Immature natural killer cell (primary cell): ENCODE data around the gene RASA4. TPM values are rescaled to one million over a fixed set of nuclear protein-coding genes. Genes with fewer than 3 reads are reported as not detected.
A peak's percentile ranks its signal among the peaks of the same experiment; 100 is the strongest.
"Not testable (repeated sequence)": the region's sequence is repeated elsewhere in the genome, so short reads cannot be mapped to it uniquely, and the experiment has no call there.

Experiments used
- DNase-seq, 3 donors: peaks; one replicate each; pipeline ENCODE4 v3.0.0; 2022; ENCODE audit warnings: mixed read lengths in 1 of 3
- H3K27ac Mint-ChIP-seq, 6 donors: one replicate each; pipeline ENCODE4 v1.8.0; 2020; ENCODE audit warnings: mixed read lengths in 6 of 6, mild to moderate bottlenecking in 5 of 6, inconsistent platforms in 4 of 6, moderate library complexity in 3 of 6
- H3K27me3 Mint-ChIP-seq, 3 donors: one replicate each; pipeline ENCODE4 v1.8.0; 2020 to 2021; ENCODE audit warnings: low read depth in 3 of 3, mild to moderate bottlenecking in 3 of 3, mixed read lengths in 3 of 3, moderate library complexity in 3 of 3, inconsistent platforms in 1 of 3
- H3K36me3 Mint-ChIP-seq, 3 donors: one replicate each; pipeline ENCODE4 v1.8.0; 2020; ENCODE audit warnings: mixed read lengths in 3 of 3, inconsistent platforms in 2 of 3, mild to moderate bottlenecking in 2 of 3
- H3K4me1 Mint-ChIP-seq, 2 donors: one replicate each; pipeline ENCODE4 v1.8.0; 2020; ENCODE audit warnings: inconsistent platforms in 2 of 2, mild to moderate bottlenecking in 2 of 2, mixed read lengths in 2 of 2, moderate library complexity in 1 of 2
- H3K4me3 Mint-ChIP-seq, 5 donors: one replicate each; pipeline ENCODE4 v1.8.0; 2020; ENCODE audit warnings: mild to moderate bottlenecking in 5 of 5, mixed read lengths in 5 of 5, inconsistent platforms in 3 of 5, moderate library complexity in 3 of 5
- H3K9me3 Mint-ChIP-seq, 6 donors: one replicate each; pipeline ENCODE4 v1.8.0; 2020; ENCODE audit warnings: mild to moderate bottlenecking in 6 of 6, mixed read lengths in 6 of 6, inconsistent platforms in 4 of 6, moderate library complexity in 3 of 6
- polyA plus RNA-seq, 3 donors: library from polyadenylated mRNA; unstranded; fragments of 300-500 nt; fragmentation: Illumina TruSeq; gene quantifications; one replicate each; pipeline ENCODE4 v1.2.3, GENCODE V29; 2021

The RASA4 gene
- polyA plus RNA-seq = 1 to 10 TPM; 3.2 to 6.1 (median 5.0) TPM

DNA sequence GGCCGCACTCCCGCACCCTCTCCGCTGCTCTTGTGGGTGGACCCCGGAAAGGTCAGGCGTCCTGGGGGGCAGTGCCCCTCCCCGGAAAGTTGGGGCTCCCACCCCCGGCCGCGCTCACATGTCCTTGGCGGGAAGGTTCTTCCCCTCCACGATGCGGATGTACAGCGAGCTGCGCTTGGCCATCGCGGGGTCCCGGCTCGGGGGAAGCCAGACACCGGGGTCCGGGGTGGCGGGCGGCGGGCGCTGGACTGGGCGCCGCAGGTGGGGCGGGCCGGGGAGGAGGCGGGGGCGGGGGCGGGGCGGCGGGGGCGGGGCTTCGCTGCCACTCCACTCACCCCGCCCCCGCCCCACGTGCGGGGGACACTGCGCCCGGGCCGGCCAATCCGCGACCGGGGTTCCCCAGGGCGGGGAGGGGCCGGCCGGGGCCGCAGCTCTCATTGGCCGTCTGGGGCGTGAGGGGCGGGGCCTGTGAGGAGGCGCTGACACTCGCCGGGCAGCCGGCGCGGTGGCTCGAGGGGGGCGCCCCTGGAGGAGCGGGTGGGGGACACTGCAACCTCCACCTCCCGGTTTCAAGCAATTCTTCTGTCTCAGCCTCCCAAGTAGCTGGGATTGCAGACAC, at the start of gene RASA4:
RASA4 (minus strand) TSS at position 250 of the 619 bp plus-strand sequence; CDS start at position 183, 67 bp downstream.
- DNase-seq = peak; percentile 39 to 46 (median 40)
- not testable (repeated sequence) for H3K27ac Mint-ChIP-seq, H3K9me3 Mint-ChIP-seq, H3K27me3 Mint-ChIP-seq, H3K36me3 Mint-ChIP-seq, H3K4me1 Mint-ChIP-seq
- H3K4me3 Mint-ChIP-seq = peak within 1 kb of the TSS; percentile 35 to 68 (median 54)

DNA sequence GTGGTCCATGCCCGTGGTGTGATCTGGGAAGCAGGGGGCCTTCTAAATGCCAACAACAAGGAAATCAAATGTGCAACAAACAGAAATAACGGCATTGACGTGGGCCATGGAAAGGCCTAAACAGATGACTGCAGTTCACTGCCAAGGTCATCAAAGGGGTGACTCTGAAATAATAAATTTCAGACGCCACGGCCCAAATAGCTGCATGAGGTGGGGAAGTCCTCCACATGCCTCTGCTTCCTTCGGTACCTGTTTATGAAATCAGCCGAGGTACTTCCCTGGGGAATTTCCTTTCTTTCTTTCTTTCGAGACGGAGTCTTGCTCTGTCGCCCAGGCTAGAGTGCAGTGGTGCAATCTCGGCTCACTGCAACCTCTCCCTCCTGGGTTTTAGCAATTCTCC, 48.2 kb upstream of the RASA4 start:
- H3K27ac Mint-ChIP-seq, H3K36me3 Mint-ChIP-seq, H3K4me3 Mint-ChIP-seq, DNase-seq, H3K4me1 Mint-ChIP-seq, H3K9me3 Mint-ChIP-seq, H3K27me3 Mint-ChIP-seq: not testable (repeated sequence)

DNA sequence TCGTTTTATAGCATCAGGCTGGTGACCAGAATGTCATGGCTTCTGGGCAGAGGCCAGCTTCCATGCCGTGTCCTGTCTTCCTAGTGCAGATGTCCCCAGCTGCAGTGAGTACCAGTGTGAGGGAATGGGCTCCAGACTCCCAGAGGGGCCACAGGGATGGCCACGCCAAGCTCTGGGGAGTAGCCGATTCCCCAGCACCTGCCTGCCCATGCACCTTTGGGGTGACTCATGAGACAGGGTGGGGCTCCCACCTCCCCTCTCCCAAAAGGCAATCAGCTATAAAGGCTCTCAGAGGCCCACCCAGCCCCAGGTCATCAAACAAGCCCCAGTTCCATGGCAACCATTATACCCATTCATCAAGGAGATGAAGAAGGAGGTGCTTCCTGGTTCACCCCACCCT, 33.4 kb upstream of the RASA4 start, which contains the start of gene SPDYE2B:
SPDYE2B (plus strand) TSS at position 396 of the 400 bp plus-strand sequence. CDS start 2,030 bp downstream, outside the sequence.
- not testable (repeated sequence) for H3K27me3 Mint-ChIP-seq, DNase-seq, H3K9me3 Mint-ChIP-seq, H3K4me1 Mint-ChIP-seq, H3K36me3 Mint-ChIP-seq, H3K27ac Mint-ChIP-seq, H3K4me3 Mint-ChIP-seq

DNA sequence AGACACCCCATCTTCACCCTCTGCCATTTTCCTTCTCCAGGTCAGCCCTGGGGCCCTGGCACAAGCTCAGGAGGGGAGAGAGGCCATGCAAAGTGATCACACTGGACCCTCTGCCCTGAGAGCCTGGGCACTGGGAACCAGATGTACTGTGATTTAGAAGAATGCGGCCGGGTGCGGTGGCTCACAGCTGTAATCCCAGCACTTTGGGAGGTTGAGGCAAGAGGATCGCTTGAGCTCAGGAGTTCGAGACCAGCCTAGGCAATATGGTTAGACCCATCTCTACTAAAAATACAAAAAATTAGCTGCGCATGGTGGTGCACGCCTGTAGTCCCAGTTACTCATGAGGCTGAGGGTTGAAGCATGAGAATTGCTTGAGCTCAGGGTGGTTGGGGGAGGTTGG, 31.3 kb upstream of the RASA4 start:
- not testable (repeated sequence) for H3K4me3 Mint-ChIP-seq, H3K4me1 Mint-ChIP-seq, H3K27me3 Mint-ChIP-seq, DNase-seq, H3K36me3 Mint-ChIP-seq, H3K9me3 Mint-ChIP-seq, H3K27ac Mint-ChIP-seq

DNA sequence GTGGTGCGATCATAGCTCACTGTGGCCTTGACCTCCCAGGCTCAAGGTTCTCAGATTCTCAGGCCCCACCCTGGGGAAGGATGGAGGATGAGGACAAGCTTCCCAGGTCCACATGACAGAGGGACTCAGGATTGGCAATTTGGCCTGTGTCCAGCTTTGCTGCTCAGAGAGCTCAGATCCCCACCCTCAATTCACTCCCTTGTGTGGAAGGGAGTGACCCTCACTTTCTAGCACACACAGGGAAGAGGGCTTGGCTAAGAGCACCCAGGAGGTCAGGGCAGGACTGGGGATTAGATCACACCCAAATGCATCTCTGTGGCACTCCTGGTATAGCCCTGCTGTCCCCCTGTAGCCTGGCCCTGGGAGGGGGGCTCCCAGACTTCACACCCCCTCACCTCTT, 26.8 kb upstream of the RASA4 start:
- H3K9me3 Mint-ChIP-seq, DNase-seq, H3K4me1 Mint-ChIP-seq, H3K27ac Mint-ChIP-seq, H3K4me3 Mint-ChIP-seq, H3K36me3 Mint-ChIP-seq, H3K27me3 Mint-ChIP-seq: not testable (repeated sequence)

DNA sequence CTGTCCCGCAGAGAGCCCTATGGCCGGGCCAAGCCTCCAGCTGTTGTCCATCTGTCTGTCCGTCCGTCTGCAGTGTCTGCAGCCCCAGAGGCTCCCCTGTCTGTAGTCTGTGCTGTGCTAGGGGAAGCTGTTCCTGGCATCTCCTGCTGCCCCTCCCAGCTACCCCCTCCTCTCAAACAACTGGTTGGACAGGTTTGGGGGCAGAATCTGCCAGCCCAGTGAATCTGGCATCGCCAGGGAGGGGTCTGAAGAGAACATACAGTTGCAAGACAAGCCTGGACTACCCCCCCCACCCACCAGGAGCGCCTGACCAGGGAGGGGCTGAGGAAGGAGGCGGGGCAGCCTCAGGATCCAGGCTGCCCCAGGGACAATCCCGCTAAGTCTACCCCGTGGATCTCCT, 26.1 kb upstream of the RASA4 start, which contains the start of gene UPK3BL1:
UPK3BL1 (minus strand) TSS at position 101 of the 400 bp plus-strand sequence; CDS start at position 51, 50 bp downstream.
- not testable (repeated sequence) for H3K4me3 Mint-ChIP-seq, H3K4me1 Mint-ChIP-seq

DNA sequence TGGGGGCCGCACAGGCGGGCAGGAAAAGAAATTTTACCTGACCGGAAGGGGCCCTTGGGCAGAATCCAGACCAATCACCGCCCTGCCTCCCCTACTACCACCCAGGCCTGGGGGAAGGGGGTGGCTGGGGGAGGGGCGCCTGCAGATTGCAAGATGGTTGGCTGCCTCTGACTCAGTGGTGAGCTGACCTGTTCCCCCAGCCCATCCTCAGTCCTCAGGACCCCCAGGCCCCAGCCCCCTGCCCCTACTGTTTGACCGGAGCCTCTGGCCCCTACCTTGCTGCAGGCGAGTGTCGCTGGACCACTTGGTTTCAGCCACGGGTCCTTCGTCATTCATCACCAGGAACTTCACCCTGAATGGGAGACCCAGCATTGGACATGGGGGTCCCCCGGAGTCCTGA, 22.3 kb upstream of the RASA4 start:
- H3K36me3 Mint-ChIP-seq, H3K27me3 Mint-ChIP-seq, DNase-seq, H3K4me1 Mint-ChIP-seq, H3K4me3 Mint-ChIP-seq, H3K27ac Mint-ChIP-seq, H3K9me3 Mint-ChIP-seq: not testable (repeated sequence)

More for the DNA sequence above, 26.1 kb upstream of the RASA4 start, which contains the start of gene UPK3BL1:
- H3K36me3 Mint-ChIP-seq, H3K27ac Mint-ChIP-seq, H3K9me3 Mint-ChIP-seq, H3K27me3 Mint-ChIP-seq, DNase-seq: not testable (repeated sequence)

DNA sequence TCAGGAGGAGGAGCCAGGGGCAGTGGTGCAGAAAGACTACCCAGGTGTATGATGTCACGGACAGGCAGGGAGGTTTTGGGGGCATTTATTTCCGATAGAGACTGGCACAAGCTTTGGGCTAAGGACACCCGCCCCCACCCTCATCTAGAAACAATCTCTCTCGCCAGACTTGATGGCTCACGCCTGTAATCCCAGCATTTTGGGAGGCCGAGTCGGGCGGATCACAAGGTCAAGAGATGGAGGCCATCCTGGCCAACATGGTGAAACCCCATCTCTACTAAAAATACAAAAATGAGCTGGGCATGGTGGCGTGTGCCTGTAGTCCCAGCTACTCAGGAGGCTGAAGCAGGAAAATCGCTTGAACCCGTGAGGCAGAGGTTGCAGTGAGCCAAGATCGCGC, 20.4 kb upstream of the RASA4 start:
- not testable (repeated sequence) for H3K36me3 Mint-ChIP-seq, H3K27ac Mint-ChIP-seq, H3K27me3 Mint-ChIP-seq, H3K4me3 Mint-ChIP-seq, DNase-seq, H3K9me3 Mint-ChIP-seq, H3K4me1 Mint-ChIP-seq

DNA sequence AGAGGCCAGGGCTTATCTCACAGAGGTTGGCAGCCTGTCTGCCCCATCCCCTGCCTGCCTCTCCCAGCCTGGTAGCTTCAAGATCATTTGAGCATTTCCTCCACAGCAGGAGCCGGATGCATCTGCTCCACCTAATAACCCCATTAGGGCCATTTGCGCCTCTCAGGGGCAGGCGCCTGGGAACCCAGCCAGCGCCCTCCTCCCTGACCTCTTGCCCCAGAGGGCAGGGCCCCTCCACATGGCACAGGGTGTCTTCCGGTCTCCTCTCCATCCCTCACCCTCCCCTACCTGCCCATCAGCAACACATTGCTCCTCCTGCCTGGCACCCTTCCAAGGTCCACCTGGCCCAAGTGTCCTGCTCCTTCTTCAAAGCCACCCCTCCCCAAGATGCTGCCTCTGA, 18.8 kb upstream of the RASA4 start:
- not testable (repeated sequence) for H3K36me3 Mint-ChIP-seq, H3K27me3 Mint-ChIP-seq, H3K27ac Mint-ChIP-seq, H3K4me3 Mint-ChIP-seq, DNase-seq, H3K4me1 Mint-ChIP-seq, H3K9me3 Mint-ChIP-seq

DNA sequence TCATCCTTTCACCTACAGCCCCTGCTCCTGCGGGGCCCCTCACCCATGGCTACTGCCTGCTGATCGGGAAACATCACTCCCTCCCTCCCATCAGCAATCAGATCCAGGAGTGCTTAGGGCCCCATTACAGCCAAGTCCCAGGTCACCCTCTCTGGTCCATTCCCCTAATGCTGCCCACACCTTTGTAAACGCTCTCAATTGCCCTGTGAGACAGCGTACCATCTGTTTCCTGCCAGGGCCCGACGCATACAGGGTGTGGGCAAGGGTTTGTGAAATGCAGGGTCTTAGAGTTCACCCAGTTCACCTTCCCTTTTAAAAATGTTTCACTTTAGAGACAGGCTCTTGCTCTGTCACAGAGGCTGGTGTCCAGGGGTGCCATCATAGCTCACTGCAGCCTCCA, 17.7 kb upstream of the RASA4 start:
- not testable (repeated sequence) for H3K36me3 Mint-ChIP-seq, H3K9me3 Mint-ChIP-seq, H3K4me1 Mint-ChIP-seq, DNase-seq, H3K27me3 Mint-ChIP-seq, H3K27ac Mint-ChIP-seq, H3K4me3 Mint-ChIP-seq

DNA sequence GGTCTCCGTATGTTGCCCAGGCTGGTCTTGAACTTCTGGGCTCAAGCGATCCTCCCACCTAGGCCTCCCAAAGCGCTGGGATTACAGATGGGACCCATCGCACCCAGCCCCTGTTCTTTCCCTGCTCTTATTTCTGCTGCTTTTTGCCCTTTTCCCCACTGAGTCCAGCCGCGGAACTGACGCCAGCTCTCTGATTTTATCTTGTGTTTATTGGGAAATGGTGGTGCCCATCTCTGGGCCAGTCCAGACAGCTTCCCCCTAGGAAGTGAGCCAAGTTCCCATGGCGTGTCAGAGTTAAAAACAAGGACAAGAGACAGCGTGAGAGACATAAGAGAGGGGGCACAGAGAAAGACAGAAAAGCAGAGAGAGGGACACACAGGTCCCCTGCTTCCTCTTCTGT, 14.1 kb upstream of the RASA4 start:
- not testable (repeated sequence) for H3K4me1 Mint-ChIP-seq, H3K27ac Mint-ChIP-seq, DNase-seq, H3K27me3 Mint-ChIP-seq, H3K9me3 Mint-ChIP-seq, H3K36me3 Mint-ChIP-seq, H3K4me3 Mint-ChIP-seq

DNA sequence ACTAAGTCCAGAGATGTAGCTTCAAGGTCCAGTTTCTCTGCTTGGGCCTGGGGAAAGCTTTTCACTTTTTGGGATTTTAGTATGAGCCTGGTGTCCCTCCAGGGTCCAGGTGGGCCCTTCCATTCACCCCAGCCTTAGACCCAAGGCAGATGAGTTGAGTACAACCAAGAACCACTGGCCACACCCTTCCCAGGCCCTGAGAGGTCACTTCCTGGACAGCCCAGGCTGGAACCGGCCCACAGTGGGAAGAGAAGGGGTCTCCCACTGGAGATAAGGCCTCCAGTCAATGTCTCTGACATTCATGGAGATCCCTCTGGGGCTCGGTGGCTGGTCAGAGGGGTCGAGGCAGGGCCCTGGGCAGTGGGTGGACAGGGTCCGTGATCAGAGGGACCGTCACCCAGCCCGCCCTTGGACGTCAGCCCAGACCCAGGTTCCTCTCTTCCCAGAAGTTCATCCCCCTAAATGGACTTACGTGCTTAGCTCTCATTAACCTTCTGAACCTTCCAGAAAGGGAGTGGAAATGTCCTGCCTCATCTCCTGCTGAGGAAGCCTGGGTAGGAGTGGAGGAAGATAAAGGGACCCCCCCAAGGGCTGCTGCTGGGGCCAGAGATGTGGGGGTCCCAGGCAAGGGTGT, 10.8 kb upstream of the RASA4 start:
- H3K4me3 Mint-ChIP-seq, DNase-seq, H3K27ac Mint-ChIP-seq, H3K9me3 Mint-ChIP-seq, H3K4me1 Mint-ChIP-seq, H3K27me3 Mint-ChIP-seq, H3K36me3 Mint-ChIP-seq: not testable (repeated sequence)

DNA sequence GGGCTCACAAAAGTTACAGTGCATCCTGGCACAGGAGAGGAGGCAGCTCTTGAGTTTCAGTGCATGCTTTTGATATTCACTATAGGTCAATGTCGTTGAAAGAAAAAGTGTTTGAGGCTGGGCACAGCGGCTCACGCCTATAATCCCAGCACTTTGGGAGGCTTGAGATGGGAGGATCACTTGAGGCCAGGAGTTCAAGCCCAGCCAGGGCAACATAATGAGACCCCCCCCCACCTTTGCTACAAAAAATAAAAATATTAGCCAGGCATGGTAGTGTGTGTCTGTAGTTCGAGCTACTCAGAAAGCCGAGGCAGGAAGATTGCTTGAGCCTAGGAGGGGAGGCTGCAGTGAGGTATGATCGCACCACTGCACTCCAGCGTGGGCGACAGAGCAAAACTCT, 1.6 kb upstream of the RASA4 start:
- not testable (repeated sequence) for H3K27ac Mint-ChIP-seq, H3K4me3 Mint-ChIP-seq, DNase-seq, H3K4me1 Mint-ChIP-seq, H3K36me3 Mint-ChIP-seq, H3K9me3 Mint-ChIP-seq, H3K27me3 Mint-ChIP-seq

DNA sequence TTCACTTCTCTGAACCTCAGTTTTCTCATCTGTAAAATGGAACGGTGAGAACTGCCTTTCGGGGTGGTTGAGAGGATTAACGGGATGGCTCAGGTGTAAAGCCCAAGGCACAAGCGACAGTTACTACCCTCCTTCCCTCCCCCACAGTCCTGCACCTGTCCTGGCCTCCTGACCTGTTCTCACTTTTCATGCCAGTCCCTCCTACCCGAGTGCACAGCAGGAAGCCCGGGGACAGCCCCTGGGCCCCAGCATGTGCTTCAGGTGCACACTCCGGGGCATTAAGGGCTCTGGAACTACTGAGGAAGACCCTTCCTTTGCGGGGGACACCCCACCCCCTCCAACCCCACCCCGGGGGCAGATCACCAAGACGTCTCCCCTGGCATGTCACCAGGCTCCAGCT, 626 bp downstream of the RASA4 start:
- H3K4me1 Mint-ChIP-seq, H3K27ac Mint-ChIP-seq, H3K4me3 Mint-ChIP-seq, H3K36me3 Mint-ChIP-seq, H3K9me3 Mint-ChIP-seq, H3K27me3 Mint-ChIP-seq, DNase-seq: not testable (repeated sequence)

DNA sequence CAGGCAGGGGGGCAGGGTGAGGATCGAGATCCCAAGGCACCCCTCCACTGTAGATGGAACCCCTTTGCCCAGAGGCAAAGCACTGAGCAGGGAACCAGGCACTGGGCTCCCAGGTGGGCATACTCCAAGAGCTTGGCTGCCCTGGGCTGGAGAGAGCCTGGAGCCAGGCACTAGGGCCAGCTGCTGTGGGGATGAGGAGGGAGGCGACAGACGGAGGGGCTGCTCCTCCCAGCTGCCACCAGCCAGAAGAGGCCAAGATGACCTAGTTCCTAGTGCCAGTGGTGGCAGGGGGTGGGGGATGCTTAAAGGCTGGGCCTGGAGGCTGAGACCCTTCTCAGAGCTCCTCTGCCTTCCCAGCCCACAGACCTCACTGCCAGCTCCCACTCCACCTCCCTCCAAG, 1.7 kb downstream of the RASA4 start:
- H3K36me3 Mint-ChIP-seq, H3K9me3 Mint-ChIP-seq, DNase-seq, H3K4me1 Mint-ChIP-seq, H3K27me3 Mint-ChIP-seq, H3K27ac Mint-ChIP-seq, H3K4me3 Mint-ChIP-seq: not testable (repeated sequence)
